ENCODE data around the gene AGO4. TPM values are rescaled to one million over a fixed set of nuclear protein-coding genes. Genes with fewer than 3 reads are reported as not detected.
A peak's percentile ranks its signal among the peaks of the same experiment; 100 is the strongest.

The AGO4 gene
- total and polyA plus RNA-seq, 2 of the 8 experiments (the other 6 are each of a cell fraction or from before 2014, with no cell fraction given): 5.5 to 7.7 TPM

- TF ChIP-seq CHD2 (IDR thresholded peaks at IDR 0.05; ENCODE audit: low read length) (0 out of 2 replicates have a peak, but pooled peaks have one; percentile 35), POLR2A (IDR thresholded peaks at IDR 0.05; ENCODE audit: control extremely low read depth in 1 of 2, low read depth in 2 of 2, low read length in 2 of 2) (peak in 1 of 2 experiments; percentile 47; a peak in 1 of 3 replicates), BACH1 (IDR thresholded peaks at IDR 0.05; ENCODE audit: low read length) (no peak), EGR1 (IDR thresholded peaks at IDR 0.05; ENCODE audit: borderline replicate concordance, low read depth, low read length) (peak; percentile 95; the same call in 1 of the 2 replicates), SIX5 (IDR thresholded peaks at IDR 0.05; ENCODE audit: low read depth, low read length) (no peak), PHF8 (conservative IDR thresholded peaks at IDR 0.05; ENCODE audit: low read depth, low read length) (peak; percentile 69), SP2 (IDR thresholded peaks at IDR 0.05; ENCODE audit: low read length) (no peak), GABPA (IDR thresholded peaks at IDR 0.05; ENCODE audit: borderline replicate concordance, insufficient read depth, low read length) (no peak), NRF1 (IDR thresholded peaks at IDR 0.05; ENCODE audit: low read depth, low read length) (peak; percentile 77), GTF2F1 (IDR thresholded peaks at IDR 0.05; ENCODE audit: borderline replicate concordance, low read depth, low read length) (no peak), JUND (IDR thresholded peaks at IDR 0.05; ENCODE audit: low read length) (no peak), TAF1 (IDR thresholded peaks at IDR 0.05; ENCODE audit: low read depth, low read length) (peak; percentile 41; the same call in 1 of the 2 replicates), RBBP5 (IDR thresholded peaks at IDR 0.05; ENCODE audit: borderline replicate concordance, low read depth, low read length) (peak; percentile 72; the same call in 1 of the 2 replicates), YY1 (IDR thresholded peaks at IDR 0.05; ENCODE audit: low read depth, low read length) (peak; percentile 65; the same call in 1 of the 2 replicates), SP1 (IDR thresholded peaks at IDR 0.05; ENCODE audit: low read depth, low read length) (peak; percentile 28; the same call in 1 of the 2 replicates), TAF7 (optimal IDR thresholded peaks at IDR 0.05; ENCODE audit: borderline replicate concordance, low read depth, low read length) (peak; percentile 60), HDAC6 (IDR thresholded peaks at IDR 0.05; ENCODE audit: low read depth, low read length) (no peak)
These were observed 75.3 kb downstream of the AGO4 start, which contains the start of gene AGO1 (continued) for GRCh38 chr1:35882945-35883634.

All from H1 (cell line).